DMS53 treated with DMSO at 0.1 percent for 48 hours (cell line): ENCODE results near the gene MYO1G.

Experiments used
- DNase-seq: peaks from one replicate; lab custom pipeline; 2025; ENCODE audit not compliant: unreplicated experiment; lab: John Stamatoyannopoulos, UW

MYO1G gene

GRCh38 chr7:44967571-44968446 lies 11.0 kb downstream of the MYO1G start:
- no peak for DNase-seq

GRCh38 chr7:44966731-44967538 lies 11.9 kb downstream of the MYO1G start:
- no peak for DNase-seq

- DNase-seq: no peak
Observed at GRCh38 chr7:44965937-44966730, 12.7 kb downstream of the MYO1G start.

- no peak for DNase-seq
Observed at GRCh38 chr7:44965441-44965903, 13.3 kb downstream of the MYO1G start.

- DNase-seq: no peak
Observed at GRCh38 chr7:44964831-44965440, 13.9 kb downstream of the MYO1G start.

GRCh38 chr7:44964384-44964830 lies 14.4 kb downstream of the MYO1G start:
- no peak for DNase-seq

- DNase-seq: no peak
Observed at GRCh38 chr7:44963364-44964290, 15.2 kb downstream of the MYO1G start.

GRCh38 chr7:44962483-44963251 lies 16.1 kb downstream of the MYO1G start:
- DNase-seq: no peak

- no peak for DNase-seq
Observed at GRCh38 chr7:44961844-44962482, 16.9 kb downstream of the MYO1G start.

GRCh38 chr7:44960011-44960580 lies 18.7 kb downstream of the MYO1G start:
- DNase-seq: no peak

- no peak for DNase-seq
Observed at GRCh38 chr7:44959433-44959951, 19.3 kb downstream of the MYO1G start.

GRCh38 chr7:44958645-44959344 lies 20.0 kb downstream of the MYO1G start:
- DNase-seq: no peak

GRCh38 chr7:44956157-44956766 lies 22.6 kb downstream of the MYO1G start:
- DNase-seq: no peak

- no peak for DNase-seq
Observed at GRCh38 chr7:44955733-44956132, 23.1 kb downstream of the MYO1G start.

- no peak for DNase-seq
Observed at GRCh38 chr7:44953156-44953555, 25.7 kb downstream of the MYO1G start.

GRCh38 chr7:44949303-44949702 lies 29.5 kb downstream of the MYO1G start:
- no peak for DNase-seq

- no peak for DNase-seq
Observed at GRCh38 chr7:44945479-44945878, 33.3 kb downstream of the MYO1G start.
